GM23338 (cell line): ENCODE measurements around the gene CASK.
"Not testable (repeated sequence)": the region's sequence is repeated elsewhere in the genome, so short reads cannot be mapped to it uniquely, and the experiment has no call there.

Source experiments
- CTCF ChIP-seq, 2 experiments: fragments of 200-600 bp in 1 of 2; sonication (generic) in 1 of 2; conservative IDR thresholded peaks; 2 replicates each; pipeline versions ENCODE4 v1.5.1 to v1.6.1; 2016 to 2017; ENCODE audit warnings: antibody characterized with exemption in 2 of 2, low read depth in 2 of 2, mild to moderate bottlenecking in 2 of 2, moderate library complexity in 1 of 2
- EZH2phosphoT487 ChIP-seq: fragments of 200-600 bp; sonication (generic); IDR thresholded peaks from one replicate; pipeline ENCODE4 v1.8.1; 2018; ENCODE audit warnings: antibody characterized with exemption; ENCODE audit not compliant: unreplicated experiment
- POLR2AphosphoS5 ChIP-seq: IDR thresholded peaks from 2 replicates; pipeline ENCODE4 v1.6.1; 2016; ENCODE audit warnings: antibody characterized with exemption, low read depth

GRCh38 chrX:41512853-41513252 lies 410.5 kb downstream of the CASK start:
- not testable (repeated sequence) for TF ChIP-seq CTCF (conservative IDR thresholded peaks at IDR 0.05; ENCODE audit: low read depth in 2 of 2); EZH2phosphoT487; POLR2AphosphoS5
